Esophagus squamous epithelium (tissue), 5 donors: ENCODE data around the gene ADAM23. TPM values are rescaled to one million over a fixed set of nuclear protein-coding genes. Genes with fewer than 3 reads are reported as not detected.

Source experiments
- DNase-seq: peaks from one replicate; lab custom pipeline; 2025; lab: John Stamatoyannopoulos, UW
- H3K27ac ChIP-seq, 4 donors: fragments of 200-600 bp; sonication (generic); one replicate each; pipeline ENCODE4 v1.5.1; 2016 to 2019; ENCODE audit warnings: mild to moderate bottlenecking in 1 of 4
- H3K27me3 ChIP-seq, 4 donors: fragments of 200-600 bp; sonication (generic); 1 replicate in 3 of 4; 2 replicates in 1 of 4; pipeline versions ENCODE4 v1.5.1 to v1.6.0; 2017 to 2021; ENCODE audit warnings: antibody characterized with exemption in 1 of 4
- H3K36me3 ChIP-seq, 3 donors: fragments of 200-600 bp; sonication (generic); one replicate each; pipeline ENCODE4 v1.5.1; 2016 to 2019
- H3K4me1 ChIP-seq, 3 donors: fragments of 200-600 bp; sonication (generic); one replicate each; pipeline ENCODE4 v1.5.1; 2017 to 2019
- H3K4me3 ChIP-seq, 4 donors: fragments of 200-600 bp; sonication (generic); 1 replicate in 3 of 4; 2 replicates in 1 of 4; pipeline ENCODE4 v1.5.1; 2016 to 2019; ENCODE audit warnings: mild to moderate bottlenecking in 2 of 4, moderate library complexity in 1 of 4
- H3K9me3 ChIP-seq, 3 donors: fragments of 200-600 bp; sonication (generic); one replicate each; pipeline ENCODE4 v1.5.1; 2016 to 2019
- CTCF ChIP-seq, 6 experiments: fragments of 450-650 bp in 4 of 6; fragments of 200-600 bp in 2 of 6; sonication (generic) in 2 of 6; IDR thresholded peaks; one replicate each; pipeline ENCODE4 v1.5.1; 2016 to 2019; ENCODE audit warnings: antibody characterized with exemption in 6 of 6, mild to moderate bottlenecking in 4 of 6, moderate library complexity in 4 of 6
- POLR2A ChIP-seq, 4 donors: fragments of 450-650 bp; IDR thresholded peaks; one replicate each; pipeline ENCODE4 v1.6.1; 2017; ENCODE audit warnings: antibody characterized with exemption in 4 of 4, mild to moderate bottlenecking in 4 of 4, moderate library complexity in 3 of 4
- WGBS, 2 donors: methylation state at CpG; one replicate each; pipeline ENCODE4 v1.1.5; 2018; 5-methylcytosine and 5-hydroxymethylcytosine counted together
- intact Hi-C: fragments of 100-400 bp; cut with DNase I; formaldehyde crosslinking; loops from one replicate; pipeline ENCODE4 v1.15.0; 2022
- total RNA-seq, 4 donors: library from RNA; depleted of rRNA; stranded (reverse); fragments of >200 nt; gene quantifications; one replicate each; pipeline ENCODE4 v1.1.0, GENCODE V29; 2016
- donor health status: DM: yes; HTN: yes; CAD: no.

The ADAM23 gene
- total RNA-seq, 4 donors from 2014 or later: 0.95 to 10.1 (median 6.6) TPM

- no peak overlapping the region for H3K27ac ChIP-seq
- no peaks in the 10 kb centered on the region for H3K4me1 ChIP-seq
- no peaks in the 10 kb centered on the region for H3K36me3 ChIP-seq
- intact Hi-C loops: no loop called here
- no peak overlapping the region for H3K4me3 ChIP-seq
- no peaks in the 10 kb centered on the region for H3K9me3 ChIP-seq
- H3K27me3 ChIP-seq: no peaks in the 10 kb centered on the region
- no peak for TF ChIP-seq CTCF (IDR thresholded peaks at IDR 0.05)
- DNase-seq: no peak
Measured at GRCh38 chr2:206627632-206628031, 184.3 kb downstream of the ADAM23 start.

GRCh38 chr2:206631340-206631739 lies 188.0 kb downstream of the ADAM23 start:
- intact Hi-C loops: no loop called here
- WGBS, 2 donors: 76 to 78% methylated on average over 3 of the region's 3 CpGs
- H3K4me1 ChIP-seq: no peaks in the 10 kb centered on the region
- no peak overlapping the region for H3K4me3 ChIP-seq
- H3K9me3 ChIP-seq: no peaks in the 10 kb centered on the region
- no peaks in the 10 kb centered on the region for H3K27me3 ChIP-seq
- no peak for TF ChIP-seq CTCF (IDR thresholded peaks at IDR 0.05)
- no peak for TF ChIP-seq POLR2A (IDR thresholded peaks at IDR 0.05)
- H3K36me3 ChIP-seq: no peaks in the 10 kb centered on the region
- DNase-seq: no peak
- no peak overlapping the region for H3K27ac ChIP-seq

DNA sequence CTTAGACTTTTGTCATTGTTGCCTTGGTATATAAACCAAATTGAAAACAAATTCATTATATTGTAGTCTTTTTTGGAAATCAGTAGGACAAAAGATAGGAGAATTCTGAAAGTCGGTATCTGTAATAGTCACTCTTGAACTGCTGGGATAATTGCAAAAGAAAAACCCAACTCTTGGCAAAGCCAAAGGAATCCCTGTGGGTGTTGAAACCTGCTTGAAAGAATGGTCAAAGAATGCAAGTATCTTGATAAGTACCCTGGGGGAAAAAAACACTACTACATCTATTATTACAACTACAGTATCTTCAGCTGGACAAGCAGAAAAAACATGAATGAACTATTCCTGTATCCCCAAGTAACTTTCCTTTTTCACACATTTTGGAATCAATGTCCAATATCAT lies 191.7 kb downstream of the ADAM23 start:
- Histone ChIP-seq H3K9me3 (no peaks in the 10 kb centered on the region), H3K27ac (no peak overlapping the region), H3K4me1 (no peaks in the 10 kb centered on the region), H3K4me3 (no peak overlapping the region), H3K27me3 (peaks cover 0 to 9% (median 0%) of the 10 kb centered on the region in 4 donors), H3K36me3 (no peaks in the 10 kb centered on the region)
- TF ChIP-seq CTCF (IDR thresholded peaks at IDR 0.05): no peak
- intact Hi-C loops: no loop called here
- WGBS, 2 donors: 67 to 77% methylated on average over 1 of the region's 1 CpG
- DNase-seq: no peak

DNA sequence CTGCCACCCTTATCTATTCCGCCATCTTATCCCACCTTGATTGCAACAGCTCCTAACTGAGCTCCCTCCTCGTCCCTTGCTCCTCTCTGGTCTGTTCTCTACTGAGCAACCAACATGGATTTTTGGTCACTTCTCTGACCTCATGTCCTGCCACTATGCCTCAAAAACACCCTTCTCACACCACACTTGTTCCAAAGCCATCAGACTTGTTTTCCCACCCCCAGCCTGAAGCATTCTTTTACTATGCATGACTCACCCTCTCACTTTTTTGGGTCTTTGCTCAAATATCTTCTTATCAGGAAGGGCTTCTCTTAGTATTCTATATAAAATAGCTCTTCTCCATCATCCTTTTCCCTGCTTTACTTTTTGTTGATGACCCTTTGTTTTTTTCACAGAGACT lies 196.3 kb downstream of the ADAM23 start:
- WGBS, 2 donors: 13 to 24% methylated on average over 2 of the region's 2 CpGs
- peaks cover 0 to 50% (median 5%) of the 10 kb centered on the region in 4 donors for H3K27me3 ChIP-seq
- TF ChIP-seq POLR2A (IDR thresholded peaks at IDR 0.05) (no peak), CTCF (IDR thresholded peaks at IDR 0.05) (no peak)
- H3K4me3 ChIP-seq: no peak overlapping the region
- no peak overlapping the region for H3K27ac ChIP-seq
- no peak for DNase-seq
- H3K36me3 ChIP-seq: no peaks in the 10 kb centered on the region
- intact Hi-C loops: no loop called here
- peaks cover 0 to 7% (median 0%) of the 10 kb centered on the region in 3 donors for H3K4me1 ChIP-seq
- H3K9me3 ChIP-seq: no peaks in the 10 kb centered on the region

DNA sequence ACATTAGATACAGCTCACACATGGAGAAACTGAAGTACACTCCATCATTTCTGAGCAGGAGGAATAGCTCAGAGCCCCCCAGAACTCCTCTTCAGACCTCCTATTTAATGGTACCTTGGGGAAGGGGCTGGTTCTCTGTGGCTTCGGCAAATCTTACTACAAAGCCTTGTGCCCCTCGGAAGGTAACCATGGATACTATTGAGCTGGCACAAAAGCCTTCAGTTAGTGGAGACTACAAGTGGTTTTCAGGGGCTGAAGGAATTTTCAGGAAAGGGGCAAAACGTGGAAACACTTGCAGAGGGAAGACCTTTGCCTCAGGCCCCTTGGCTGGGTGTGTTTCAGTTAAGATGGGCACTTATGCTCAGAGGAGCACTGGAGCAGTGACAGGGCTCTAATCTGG lies 197.9 kb downstream of the ADAM23 start:
- H3K4me1 ChIP-seq: peaks cover 0 to 7% (median 0%) of the 10 kb centered on the region in 3 donors
- intact Hi-C loops: no loop called here
- TF ChIP-seq CTCF (IDR thresholded peaks at IDR 0.05) (no peak), POLR2A (IDR thresholded peaks at IDR 0.05) (no peak)
- H3K27ac ChIP-seq: no peak overlapping the region
- H3K36me3 ChIP-seq: no peaks in the 10 kb centered on the region
- no peak overlapping the region for H3K4me3 ChIP-seq
- no peak for DNase-seq
- WGBS, 2 donors: 32 to 46% methylated on average over 2 to 3 of the region's 3 CpGs
- H3K9me3 ChIP-seq: no peaks in the 10 kb centered on the region
- peaks cover 0 to 51% (median 5%) of the 10 kb centered on the region in 4 donors for H3K27me3 ChIP-seq
